ENCODE data around the gene ANO4.

Gene ANO4

GRCh38 chr12:100995201-100995600 is 200.6 kb downstream of the ANO4 start:
- DNase-seq, result no peak

- DNase-seq, result no peak
Measured at GRCh38 chr12:100995771-100996170, 201.2 kb downstream of the ANO4 start.

- DNase-seq, result no peak
Measured at GRCh38 chr12:101001669-101002068, 207.1 kb downstream of the ANO4 start.

- DNase-seq, result no peak
Measured at GRCh38 chr12:101002696-101003419, 208.3 kb downstream of the ANO4 start.

- DNase-seq, result no peak
Measured at GRCh38 chr12:101004898-101005297, 210.3 kb downstream of the ANO4 start.

- no peak for DNase-seq
Measured at GRCh38 chr12:101009274-101009673, 214.7 kb downstream of the ANO4 start.

GRCh38 chr12:101010896-101011295 is 216.3 kb downstream of the ANO4 start:
- no peak for DNase-seq

- no peak for DNase-seq
Measured at GRCh38 chr12:101013993-101014392, 219.4 kb downstream of the ANO4 start.

GRCh38 chr12:101015044-101015443 is 220.5 kb downstream of the ANO4 start:
- DNase-seq, result no peak

- DNase-seq, result no peak
Measured at GRCh38 chr12:101018540-101018939, 224.0 kb downstream of the ANO4 start.

- DNase-seq, result no peak
Measured at GRCh38 chr12:101019201-101019600, 224.6 kb downstream of the ANO4 start.

GRCh38 chr12:101019667-101020066 is 225.1 kb downstream of the ANO4 start:
- no peak for DNase-seq

- DNase-seq, result no peak
Measured at GRCh38 chr12:101021442-101021841, 226.9 kb downstream of the ANO4 start.

- no peak for DNase-seq
Measured at GRCh38 chr12:101021911-101022388, 227.4 kb downstream of the ANO4 start.

GRCh38 chr12:101027200-101027599 is 232.6 kb downstream of the ANO4 start:
- no peak for DNase-seq

- DNase-seq, result no peak
Measured at GRCh38 chr12:101027816-101028215, 233.2 kb downstream of the ANO4 start.

GRCh38 chr12:101038289-101038871 is 243.8 kb downstream of the ANO4 start:
- no peak for DNase-seq

- no peak for DNase-seq
Measured at GRCh38 chr12:101039848-101040531, 245.4 kb downstream of the ANO4 start.

GRCh38 chr12:101040936-101041335 is 246.4 kb downstream of the ANO4 start:
- no peak for DNase-seq

- no peak for DNase-seq
Measured at GRCh38 chr12:101042211-101042610, 247.6 kb downstream of the ANO4 start.

GRCh38 chr12:101044512-101045059 is 250.0 kb downstream of the ANO4 start:
- DNase-seq, result no peak

- no peak for DNase-seq
Measured at GRCh38 chr12:101045486-101046464, 251.2 kb downstream of the ANO4 start.

GRCh38 chr12:101047652-101048051 is 253.1 kb downstream of the ANO4 start:
- DNase-seq, result no peak
